ENCODE measurements around the gene WDR36. TPM values are rescaled to one million over a fixed set of nuclear protein-coding genes. Genes with fewer than 3 reads are reported as not detected.

Gene WDR36
- total and polyA plus RNA-seq, 2 of the 8 experiments (the other 6 are each of a cell fraction or from before 2014, with no cell fraction given), result 9.3 to 41.8 TPM

GRCh38 chr5:111070272-111071134, 21.6 kb upstream of the WDR36 start:
- Histone ChIP-seq H3K27me3 (replicated peaks in 1 of 4; ENCODE audit: control insufficient read depth in 3 of 4, extremely low read depth in 1 of 4, insufficient read depth in 3 of 4, low read length in 3 of 4) (peaks cover 31 to 55% (median 45%) of the 10 kb centered on the region in 4 experiments), H2BK12ac (ENCODE audit: low read depth, low read length) (no peak overlapping the region), H4K5ac (ENCODE audit: insufficient read length, low read depth, low read length) (no peak overlapping the region), H2BK120ac (replicated peaks; ENCODE audit: low read depth, low read length) (no peak overlapping the region), H3K4me1 (replicated peaks in 1 of 4; ENCODE audit: control insufficient read depth in 3 of 4, insufficient read depth in 4 of 4, low read length in 3 of 4) (no peaks in the 10 kb centered on the region; a peak in 3 of 7 replicates), H3K18ac (ENCODE audit: extremely low read depth, low read length) (no peak overlapping the region), H3K4ac (replicated peaks; ENCODE audit: insufficient read length, low read depth, low read length) (no peak overlapping the region), H3K4me2 (ENCODE audit: insufficient read depth in 1 of 2, low read depth in 2 of 2, low read length in 2 of 2) (peak overlapping the region; percentile 76 to 88), H3K79me1 (ENCODE audit: low read depth, low read length) (no peaks in the 10 kb centered on the region), H3K4me3 (ENCODE audit: extremely low read depth in 1 of 4, insufficient read depth in 2 of 4, low read depth in 3 of 4, low read length in 4 of 4) (peak overlapping the region; percentile 44 to 67 (median 64)), H3K14ac (ENCODE audit: insufficient read length) (no peak overlapping the region), H2AFZ (ENCODE audit: low read length) (peak overlapping the region; percentile 99), H3K23me2 (ENCODE audit: low read depth, low read length) (peaks cover 12% of the 10 kb centered on the region), H2AK5ac (ENCODE audit: low read depth, low read length) (no peak overlapping the region), H4K20me1 (replicated peaks in 1 of 2; ENCODE audit: control insufficient read depth in 1 of 2, insufficient read depth in 2 of 2, low read length in 2 of 2) (no peaks in the 10 kb centered on the region), H3K9me3 (ENCODE audit: insufficient read depth in 2 of 2, low read depth in 1 of 2, low read length in 1 of 2) (no peaks in the 10 kb centered on the region), H3K27ac (ENCODE audit: low read depth, low read length) (no peak overlapping the region), H3K9ac (replicated peaks in 1 of 4; ENCODE audit: extremely low read depth in 1 of 4, low read depth in 3 of 4, low read length in 3 of 4) (0 out of 7 replicates have a peak overlapping the region, but pooled peaks of 1 of the 4 experiments have one; percentile 42), H4K91ac (replicated peaks; ENCODE audit: insufficient read length, low read length) (no peak overlapping the region), H2BK15ac (ENCODE audit: low read length) (no peak overlapping the region), H3K79me2 (ENCODE audit: control insufficient read depth in 1 of 2, insufficient read depth in 2 of 2, low read length in 2 of 2) (no peaks in the 10 kb centered on the region), H2BK5ac (ENCODE audit: low read depth, low read length) (no peak overlapping the region), H3K56ac (replicated peaks; ENCODE audit: insufficient read length, low read depth, low read length) (no peak overlapping the region), H3K23ac (ENCODE audit: insufficient read length) (no peak overlapping the region), H2BK20ac (ENCODE audit: low read length) (no peak overlapping the region), H4K8ac (ENCODE audit: extremely low read depth, insufficient read depth, low read length) (no peak overlapping the region), H3K36me3 (ENCODE audit: control insufficient read depth in 2 of 4, insufficient read depth in 4 of 4, low read length in 3 of 4) (no peaks in the 10 kb centered on the region)
- DNase-seq (ENCODE audit: low read depth in 1 of 2, low spot score in 2 of 2) (peak in 1 of 2 experiments; percentile 74), FAIRE-seq (no peak)
- ChIA-PET CTCF (ENCODE audit: partially characterized antibody) (interaction anchor here (0.7 kb wide), 1 partner anchor 29 kb away, joined by 3 read pairs; no protein-coding TSS in a partner anchor), POLR2A (ENCODE audit: partially characterized antibody) (interaction anchor here (0.9 kb wide), 1 partner anchor 21 kb away, joined by 3 read pairs; the partner anchor contains the start of gene WDR36)
- 5% methylated on average over 32 of the region's 42 CpGs; no CpG with 5 or more reads in 1 of the 2 experiments for WGBS, 2 experiments (ENCODE audit: extremely low coverage in 1 of 2, insufficient coverage in 1 of 2, insufficient read length in 1 of 2, insufficient replicate concordance in 2 of 2, low coverage in 1 of 2, low lambda C conversion rate in 2 of 2, missing lambda C conversion rate in 1 of 2)
- TF ChIP-seq SIN3A (conservative IDR thresholded peaks at IDR 0.05 in 1 of 2, IDR thresholded peaks at IDR 0.05 in 1 of 2; ENCODE audit: low read depth in 1 of 2, low read length in 2 of 2) (no peak), EZH2 (IDR thresholded peaks at IDR 0.05; ENCODE audit: low read depth, low read length, severe bottlenecking) (peak; percentile 72), KDM5A (IDR thresholded peaks at IDR 0.05; ENCODE audit: low read length) (no peak), JUN (IDR thresholded peaks at IDR 0.05; ENCODE audit: low read depth, low read length) (no peak), SIX5 (IDR thresholded peaks at IDR 0.05; ENCODE audit: low read depth, low read length) (no peak)
